Measurements from ENCODE around the gene RALB. TPM values are rescaled to one million over a fixed set of nuclear protein-coding genes. Genes with fewer than 3 reads are reported as not detected.

Gene RALB
- total RNA-seq, 1 donor from 2014 or later = 181 TPM

- DNase-seq (ENCODE audit: low read depth in 2 of 2) = no peak
Measured at GRCh38 chr2:120336749-120337148, 84.1 kb downstream of the RALB start.

- DNase-seq (ENCODE audit: low read depth in 2 of 2) = no peak
Measured at GRCh38 chr2:120338015-120338414, 85.4 kb downstream of the RALB start.

DNA sequence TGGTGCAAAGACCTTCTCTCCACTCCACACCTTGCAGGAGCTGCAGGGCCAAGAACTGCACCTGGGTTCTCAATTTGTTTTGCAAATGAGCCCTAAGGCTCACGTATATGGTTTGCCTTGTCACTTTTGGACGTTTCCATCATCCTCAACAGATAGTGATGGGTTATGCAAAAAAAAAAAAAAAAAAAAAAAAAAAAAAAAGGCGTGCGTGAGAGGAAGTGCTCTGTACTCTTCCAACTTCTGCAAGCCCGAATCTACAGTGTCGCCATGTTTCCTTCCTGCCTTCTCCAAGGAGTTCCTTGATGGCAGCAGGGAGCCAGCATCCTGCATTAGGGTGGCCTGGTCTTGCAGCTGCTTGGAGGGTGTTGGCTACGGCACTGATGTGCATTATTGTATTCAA lies 89.3 kb downstream of the RALB start:
- DNase-seq (ENCODE audit: low read depth in 2 of 2) = no peak

GRCh38 chr2:120342446-120342845 lies 89.8 kb downstream of the RALB start:
- no peak for DNase-seq (ENCODE audit: low read depth in 2 of 2)

DNA sequence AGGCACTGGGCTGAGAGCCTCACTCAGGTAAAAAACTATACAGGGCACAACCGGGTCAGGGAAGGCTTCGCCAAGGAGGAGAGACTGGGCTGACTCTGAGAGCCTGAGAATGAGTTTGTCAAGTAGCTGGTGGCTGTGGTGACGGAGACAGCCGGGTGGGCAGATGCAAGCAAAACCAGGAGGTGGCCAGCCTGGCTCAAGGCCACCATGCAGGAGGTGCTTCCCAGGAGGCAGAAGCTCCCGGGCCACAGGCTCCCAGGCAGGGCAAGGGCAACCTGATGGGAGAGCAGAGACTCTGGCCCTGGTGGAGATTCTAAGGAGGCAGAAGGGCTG lies 90.4 kb downstream of the RALB start:
- DNase-seq (ENCODE audit: low read depth in 2 of 2) = no peak

DNA sequence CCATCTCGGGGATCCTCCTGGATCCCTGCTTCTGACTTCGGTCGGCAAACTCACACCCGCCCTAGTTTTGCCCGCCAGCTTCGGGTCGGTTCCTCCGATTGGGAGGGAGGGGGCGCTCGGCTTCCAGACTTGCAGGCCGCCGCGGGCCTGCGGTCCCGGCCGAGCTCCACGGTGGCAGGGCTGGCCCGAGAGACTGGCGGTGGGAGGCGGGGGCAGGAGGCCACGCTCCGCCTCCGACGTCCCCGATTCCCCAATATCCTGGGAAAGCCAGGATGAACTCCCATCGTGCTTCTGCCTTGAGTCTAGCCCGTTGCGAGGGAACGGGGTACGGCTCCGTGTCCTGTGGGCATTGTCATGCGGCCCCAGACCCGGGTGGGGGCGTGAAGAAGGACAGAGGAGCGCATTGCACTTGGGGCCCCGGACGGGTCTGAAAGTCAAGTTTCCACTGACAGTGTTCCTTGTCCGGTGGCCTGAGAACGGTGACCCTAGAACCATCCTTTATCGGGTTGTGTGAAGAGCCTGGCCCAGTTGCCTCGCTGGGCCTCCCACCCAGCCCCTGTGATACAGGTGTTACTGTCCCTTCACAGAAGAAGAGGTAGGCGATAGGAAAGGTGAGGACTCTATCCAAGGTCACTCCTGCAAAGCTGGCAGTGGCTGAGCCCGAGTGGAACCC lies 90.9 kb downstream of the RALB start:
- peak; percentile 58 to 82 for DNase-seq (ENCODE audit: low read depth in 2 of 2)

Other genes starting within 250 kb of the RALB start
- 13.2 and 22.5 TPM in 2 replicates for gene EPB41L5, start 239.8 kb upstream of the RALB start, total RNA-seq
- gene TMEM185B, start 29.5 kb upstream of the RALB start, total RNA-seq = 19.0 and 34.8 TPM in 2 replicates
- 20.4 and 35.3 TPM in 2 replicates for gene INHBB, start 93.3 kb downstream of the RALB start, total RNA-seq

Data from dermis microvascular lymphatic vessel endothelial cell (primary cell).